ENCODE data around the gene KRT80. TPM values are rescaled to one million over a fixed set of nuclear protein-coding genes. Genes with fewer than 3 reads are reported as not detected.

KRT80 gene
- polyA plus RNA-seq, 1 donor (not counting 4 experiments of a cell fraction or from before 2014, with no cell fraction given), result 4.1 TPM

DNA sequence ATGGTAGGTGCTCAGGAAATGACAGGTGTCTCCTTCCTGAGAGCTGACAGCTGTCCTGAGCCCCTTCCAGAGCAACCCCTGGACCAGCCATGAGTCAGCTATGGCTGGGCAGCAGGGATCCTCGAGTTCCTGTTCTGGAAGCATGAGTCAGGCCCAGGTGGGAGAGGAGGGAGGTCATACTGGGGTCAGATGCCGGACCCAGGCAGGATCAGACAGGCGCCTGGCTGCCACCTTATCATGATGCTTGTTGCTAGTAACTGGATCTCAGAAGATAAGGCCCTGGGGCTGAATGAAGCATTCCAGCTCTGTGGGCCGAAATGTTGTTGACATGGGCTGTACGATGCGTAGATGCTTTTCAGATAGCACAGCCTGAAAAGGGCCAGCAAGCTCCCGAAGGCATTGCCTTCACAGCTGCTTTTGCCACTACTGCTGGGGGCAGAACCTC lies 23.8 kb upstream of the KRT80 start:
- Histone ChIP-seq H3K9me1 (ENCODE audit: control insufficient read depth, extremely low read depth, insufficient read depth, low read length) (no peaks in the 10 kb centered on the region), H3K27me3 (ENCODE audit: control insufficient read depth, extremely low read depth, insufficient read depth, low read length) (no peaks in the 10 kb centered on the region), H3K4me3 (ENCODE audit: control insufficient read depth in 2 of 3, extremely low read depth in 1 of 3, insufficient read depth in 2 of 3, low read depth in 1 of 3, low read length in 3 of 3) (no peak overlapping the region), H3K9ac (ENCODE audit: control insufficient read depth, extremely low read depth, insufficient read depth, low read length) (peak overlapping the region; percentile 46), H3K9me3 (ENCODE audit: control insufficient read depth, low read depth, low read length) (no peaks in the 10 kb centered on the region), H3K27ac (ENCODE audit: control insufficient read depth, insufficient read depth, low read length) (peak overlapping the region; percentile 67), H4K20me1 (ENCODE audit: control insufficient read depth, extremely low read depth, insufficient read depth, low read length) (no peaks in the 10 kb centered on the region), H3K36me3 (ENCODE audit: control insufficient read depth in 2 of 2, extremely low read depth in 1 of 2, insufficient read depth in 2 of 2, low read length in 2 of 2) (no peaks in the 10 kb centered on the region), H3K4me2 (ENCODE audit: control insufficient read depth, extremely low read depth, insufficient read depth, low read depth, low read length) (peak overlapping the region; percentile 55), H3K79me2 (ENCODE audit: control insufficient read depth, insufficient read depth, low read length) (no peaks in the 10 kb centered on the region), H3K4me1 (ENCODE audit: control insufficient read depth, extremely low read depth, insufficient read depth, low read length) (peaks cover 55% of the 10 kb centered on the region), H2AFZ (ENCODE audit: control insufficient read depth, low read length) (no peak overlapping the region)
- dilution Hi-C loops (cut with MboI; ENCODE audit: extremely low pct_ligation_motif_present, low sequenced_read_pairs), result no loop called here
- TF ChIP-seq, protein P1, sequence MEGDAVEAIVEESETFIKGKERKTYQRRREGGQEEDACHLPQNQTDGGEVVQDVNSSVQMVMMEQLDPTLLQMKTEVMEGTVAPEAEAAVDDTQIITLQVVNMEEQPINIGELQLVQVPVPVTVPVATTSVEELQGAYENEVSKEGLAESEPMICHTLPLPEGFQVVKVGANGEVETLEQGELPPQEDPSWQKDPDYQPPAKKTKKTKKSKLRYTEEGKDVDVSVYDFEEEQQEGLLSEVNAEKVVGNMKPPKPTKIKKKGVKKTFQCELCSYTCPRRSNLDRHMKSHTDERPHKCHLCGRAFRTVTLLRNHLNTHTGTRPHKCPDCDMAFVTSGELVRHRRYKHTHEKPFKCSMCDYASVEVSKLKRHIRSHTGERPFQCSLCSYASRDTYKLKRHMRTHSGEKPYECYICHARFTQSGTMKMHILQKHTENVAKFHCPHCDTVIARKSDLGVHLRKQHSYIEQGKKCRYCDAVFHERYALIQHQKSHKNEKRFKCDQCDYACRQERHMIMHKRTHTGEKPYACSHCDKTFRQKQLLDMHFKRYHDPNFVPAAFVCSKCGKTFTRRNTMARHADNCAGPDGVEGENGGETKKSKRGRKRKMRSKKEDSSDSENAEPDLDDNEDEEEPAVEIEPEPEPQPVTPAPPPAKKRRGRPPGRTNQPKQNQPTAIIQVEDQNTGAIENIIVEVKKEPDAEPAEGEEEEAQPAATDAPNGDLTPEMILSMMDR (optimal IDR thresholded peaks at IDR 0.05 in 1 of 3, IDR thresholded peaks at IDR 0.05 in 1 of 3, conservative IDR thresholded peaks at IDR 0.05 in 1 of 3; ENCODE audit: extremely low read depth in 1 of 3, insufficient read depth in 2 of 3, low read length in 3 of 3), result no peak
- TF ChIP-seq EZH2 (IDR thresholded peaks at IDR 0.05; ENCODE audit: low read length), result no peak
- DNase-seq (ENCODE audit: low read depth, low spot score), result peak; percentile 98
- FAIRE-seq, result peak; percentile 96

DNA sequence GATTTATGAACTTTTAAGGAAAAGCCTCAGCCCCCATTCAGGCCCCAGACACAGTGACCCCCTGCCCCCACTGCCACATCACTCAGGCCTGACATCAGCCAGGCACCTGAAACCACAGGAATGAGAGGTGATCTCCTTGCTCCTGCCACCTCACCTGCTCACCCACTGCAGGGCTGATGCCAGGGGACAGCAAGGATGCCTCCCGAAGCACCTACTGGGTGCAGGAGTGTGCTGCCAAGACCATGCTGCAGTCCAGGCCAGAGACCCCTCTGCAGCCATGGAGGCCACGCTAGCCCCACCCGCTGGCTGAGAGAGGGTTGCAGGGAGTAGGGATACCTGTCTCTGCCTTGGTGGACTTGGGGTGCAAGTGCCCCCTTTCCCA lies 22.6 kb upstream of the KRT80 start:
- Histone ChIP-seq H3K9me1 (ENCODE audit: control insufficient read depth, extremely low read depth, insufficient read depth, low read length) (no peaks in the 10 kb centered on the region), H2AFZ (ENCODE audit: control insufficient read depth, low read length) (no peak overlapping the region), H3K4me3 (ENCODE audit: control insufficient read depth in 2 of 3, extremely low read depth in 1 of 3, insufficient read depth in 2 of 3, low read depth in 1 of 3, low read length in 3 of 3) (no peak overlapping the region), H3K9ac (ENCODE audit: control insufficient read depth, extremely low read depth, insufficient read depth, low read length) (peak overlapping the region; percentile 52), H3K27me3 (ENCODE audit: control insufficient read depth, extremely low read depth, insufficient read depth, low read length) (no peaks in the 10 kb centered on the region), H3K79me2 (ENCODE audit: control insufficient read depth, insufficient read depth, low read length) (no peaks in the 10 kb centered on the region), H4K20me1 (ENCODE audit: control insufficient read depth, extremely low read depth, insufficient read depth, low read length) (no peaks in the 10 kb centered on the region), H3K4me1 (ENCODE audit: control insufficient read depth, extremely low read depth, insufficient read depth, low read length) (peaks cover 67% of the 10 kb centered on the region), H3K27ac (ENCODE audit: control insufficient read depth, insufficient read depth, low read length) (peak overlapping the region; percentile 48), H3K36me3 (ENCODE audit: control insufficient read depth in 2 of 2, extremely low read depth in 1 of 2, insufficient read depth in 2 of 2, low read length in 2 of 2) (no peaks in the 10 kb centered on the region), H3K4me2 (ENCODE audit: control insufficient read depth, extremely low read depth, insufficient read depth, low read depth, low read length) (peak overlapping the region; percentile 34), H3K9me3 (ENCODE audit: control insufficient read depth, low read depth, low read length) (no peaks in the 10 kb centered on the region)
- TF ChIP-seq, protein P1 (optimal IDR thresholded peaks at IDR 0.05 in 1 of 3, IDR thresholded peaks at IDR 0.05 in 1 of 3, conservative IDR thresholded peaks at IDR 0.05 in 1 of 3; ENCODE audit: extremely low read depth in 1 of 3, insufficient read depth in 2 of 3, low read length in 3 of 3), result peak in 1 of 3 experiments; percentile 68
- TF ChIP-seq EZH2 (IDR thresholded peaks at IDR 0.05; ENCODE audit: low read length), result no peak
- dilution Hi-C loops (cut with MboI; ENCODE audit: extremely low pct_ligation_motif_present, low sequenced_read_pairs), result no loop called here
- DNase-seq (ENCODE audit: low read depth, low spot score), result no peak
- FAIRE-seq, result peak; percentile 36
